ENCODE results near the gene GATA5.

Gene GATA5

GRCh38 chr20:62475772-62476055 lies at the start of gene GATA5:
TSS of gene GATA5 (minus strand) at chr20:62475995. CDS start at chr20:62475521, 474 bp downstream.
- peak; percentile 66 for DNase-seq (ENCODE audit: low spot score)

- DNase-seq (ENCODE audit: low spot score): no peak
These were observed 49.2 kb upstream of the GATA5 start for GRCh38 chr20:62525014-62525413.

GRCh38 chr20:62524505-62524911 lies 48.7 kb upstream of the GATA5 start:
- DNase-seq (ENCODE audit: low spot score): no peak

GRCh38 chr20:62523473-62524203 lies 47.8 kb upstream of the GATA5 start:
- peak; percentile 77 for DNase-seq (ENCODE audit: low spot score)

- DNase-seq (ENCODE audit: low spot score): no peak
These were observed 47.1 kb upstream of the GATA5 start for GRCh38 chr20:62522748-62523396.

GRCh38 chr20:62519826-62520225 lies 44.0 kb upstream of the GATA5 start:
- no peak for DNase-seq (ENCODE audit: low spot score)

- DNase-seq (ENCODE audit: low spot score): no peak
These were observed 43.1 kb upstream of the GATA5 start for GRCh38 chr20:62518911-62519310.

GRCh38 chr20:62517901-62518610 lies 42.3 kb upstream of the GATA5 start:
- no peak for DNase-seq (ENCODE audit: low spot score)

GRCh38 chr20:62517168-62517567 lies 41.4 kb upstream of the GATA5 start:
- DNase-seq (ENCODE audit: low spot score): no peak

GRCh38 chr20:62516338-62516737 lies 40.5 kb upstream of the GATA5 start:
- peak; percentile 77 for DNase-seq (ENCODE audit: low spot score)

GRCh38 chr20:62515826-62516225 lies 40.0 kb upstream of the GATA5 start:
- DNase-seq (ENCODE audit: low spot score): no peak

GRCh38 chr20:62515280-62515679 lies 39.5 kb upstream of the GATA5 start:
- no peak for DNase-seq (ENCODE audit: low spot score)

GRCh38 chr20:62513991-62514390 lies 38.2 kb upstream of the GATA5 start:
- no peak for DNase-seq (ENCODE audit: low spot score)

- DNase-seq (ENCODE audit: low spot score): no peak
These were observed 36.3 kb upstream of the GATA5 start for GRCh38 chr20:62511915-62512610.

- DNase-seq (ENCODE audit: low spot score): no peak
These were observed 35.6 kb upstream of the GATA5 start for GRCh38 chr20:62511300-62511914.

GRCh38 chr20:62508641-62509051 lies 32.9 kb upstream of the GATA5 start:
- no peak for DNase-seq (ENCODE audit: low spot score)

- no peak for DNase-seq (ENCODE audit: low spot score)
These were observed 32.3 kb upstream of the GATA5 start for GRCh38 chr20:62507991-62508640.

GRCh38 chr20:62507323-62507722 lies 31.5 kb upstream of the GATA5 start:
- no peak for DNase-seq (ENCODE audit: low spot score)

- no peak for DNase-seq (ENCODE audit: low spot score)
These were observed 31.0 kb upstream of the GATA5 start for GRCh38 chr20:62506791-62507190.

- peak; percentile 76 for DNase-seq (ENCODE audit: low spot score)
These were observed 30.3 kb upstream of the GATA5 start for GRCh38 chr20:62506087-62506486.

GRCh38 chr20:62505337-62506045 lies 29.7 kb upstream of the GATA5 start:
- no peak for DNase-seq (ENCODE audit: low spot score)
